SH-SY5Y (cell line): ENCODE results near the gene USP15.

Source experiments
- GATA2 ChIP-seq: IDR thresholded peaks from 2 replicates; pipeline ENCODE4 v1.6.1; 2011; ENCODE audit warnings: mild to moderate bottlenecking, low read depth, low read length
- GATA3 ChIP-seq: IDR thresholded peaks from 2 replicates; pipeline ENCODE4 v1.6.1; 2011; ENCODE audit warnings: low read depth, mild to moderate bottlenecking, low read length, moderate library complexity

GRCh38 chr12:62273724-62274380 is 13.6 kb downstream of the USP15 start:
- TF ChIP-seq GATA2 (no peak), GATA3 (no peak)
